Skin epidermis (tissue), 12 donors: ENCODE data around the gene STXBP5L.
A peak's percentile ranks its signal among the peaks of the same experiment; 100 is the strongest.
"Not testable (repeated sequence)": the region's sequence is repeated elsewhere in the genome, so short reads cannot be mapped to it uniquely, and the experiment has no call there.

Experiments
- H3K27ac ChIP-seq, 21 experiments: fragments of 200-600 bp; sonication (generic) in 11 of 21; one replicate each; pipeline ENCODE4 v1.5.0; 2020; ENCODE audit warnings: mild to moderate bottlenecking in 3 of 21, inconsistent platforms in 2 of 21, moderate library complexity in 2 of 21
- H3K4me3 ChIP-seq, 7 experiments: fragments of 200-600 bp; sonication (generic) in 2 of 7; one replicate each; pipeline ENCODE4 v1.5.0; 2020; ENCODE audit warnings: inconsistent platforms in 2 of 7, mild to moderate bottlenecking in 2 of 7, moderate library complexity in 1 of 7

Gene STXBP5L

DNA sequence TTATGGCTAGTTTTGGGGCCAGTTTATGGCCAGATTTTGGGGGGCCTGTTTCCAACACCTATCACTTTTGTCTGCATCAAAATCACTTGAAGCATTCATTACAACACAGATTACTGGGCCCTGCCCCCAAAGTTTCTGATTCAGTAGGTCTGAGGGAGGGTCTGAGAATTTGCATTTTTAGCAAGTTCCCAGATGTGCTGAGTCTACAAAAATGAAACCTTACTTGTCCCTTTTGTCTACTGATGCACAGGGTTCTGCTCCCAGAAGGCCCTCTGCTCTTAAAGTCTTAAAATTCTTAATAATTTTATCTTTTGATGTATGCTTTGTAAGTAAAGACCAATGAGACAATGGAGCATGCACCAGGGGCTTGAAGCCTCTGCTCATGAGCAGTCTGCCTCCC, 491.8 kb downstream of the STXBP5L start:
- H3K4me3 ChIP-seq = no peak overlapping the region
- H3K27ac ChIP-seq = no peak overlapping the region

GRCh38 chr3:121405631-121406030, 497.6 kb downstream of the STXBP5L start:
- H3K27ac ChIP-seq = no peak overlapping the region
- H3K4me3 ChIP-seq = no peak overlapping the region

DNA sequence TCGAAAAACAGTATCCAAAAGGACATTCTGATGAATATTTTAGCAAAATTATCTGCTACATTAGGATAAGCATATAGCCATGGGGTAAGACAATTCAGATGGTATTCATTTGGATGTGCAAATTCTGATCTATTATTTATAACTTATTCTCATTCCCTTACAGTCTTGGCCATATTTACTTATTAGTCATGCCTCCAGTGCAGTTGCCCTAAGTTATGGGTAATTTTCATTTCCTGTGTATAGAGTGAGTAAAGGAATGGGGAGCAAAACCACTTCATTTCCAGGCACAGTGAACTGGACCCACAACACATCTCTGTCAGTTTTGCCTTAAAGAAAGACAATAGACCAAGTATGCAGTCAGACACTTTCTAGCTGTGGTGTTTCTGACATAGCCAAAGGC, 503.5 kb downstream of the STXBP5L start:
- Histone ChIP-seq H3K27ac (no peak overlapping the region), H3K4me3 (no peak overlapping the region)

DNA sequence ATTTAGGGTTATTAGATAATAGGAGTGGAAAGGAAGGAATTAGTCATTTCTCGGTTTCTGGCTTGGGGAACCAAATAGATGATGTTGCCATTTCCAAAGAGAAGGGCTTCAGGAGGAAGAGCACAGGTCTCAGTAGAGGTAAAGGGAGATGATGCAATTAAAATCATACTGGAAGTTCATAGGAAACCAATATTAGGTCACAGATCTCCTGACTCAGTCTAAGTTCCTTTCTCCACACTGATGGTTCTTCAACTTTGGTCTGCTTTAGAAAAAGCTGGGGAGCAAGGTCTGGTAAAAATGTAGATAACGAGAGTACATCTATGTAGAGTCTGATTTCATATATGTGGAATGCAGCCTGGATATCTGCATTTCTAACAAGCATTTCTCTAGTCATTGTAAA, 506.9 kb downstream of the STXBP5L start:
- no peak overlapping the region for H3K4me3 ChIP-seq
- no peak overlapping the region for H3K27ac ChIP-seq

DNA sequence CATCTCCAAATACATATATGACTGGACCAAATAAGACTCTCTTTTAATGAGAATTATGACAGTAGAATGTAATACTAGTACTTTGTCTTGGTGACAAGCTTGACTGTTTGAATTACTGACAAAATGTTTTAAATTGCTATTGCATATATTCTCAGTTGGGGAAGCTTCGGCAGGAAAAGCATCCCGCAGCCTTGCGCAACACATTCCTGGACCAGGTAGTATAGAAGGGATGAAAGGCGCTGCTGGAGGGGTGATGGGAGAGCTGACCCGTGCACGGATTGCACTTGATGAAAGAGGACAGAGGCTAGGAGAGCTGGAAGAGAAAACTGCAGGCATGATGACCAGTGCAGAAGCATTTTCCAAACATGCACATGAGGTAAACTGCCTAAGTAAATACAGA, 510.2 kb downstream of the STXBP5L start:
- no peak overlapping the region for H3K4me3 ChIP-seq
- no peak overlapping the region for H3K27ac ChIP-seq

GRCh38 chr3:121424549-121424948, 516.5 kb downstream of the STXBP5L start:
- no peak overlapping the region for H3K4me3 ChIP-seq

DNA sequence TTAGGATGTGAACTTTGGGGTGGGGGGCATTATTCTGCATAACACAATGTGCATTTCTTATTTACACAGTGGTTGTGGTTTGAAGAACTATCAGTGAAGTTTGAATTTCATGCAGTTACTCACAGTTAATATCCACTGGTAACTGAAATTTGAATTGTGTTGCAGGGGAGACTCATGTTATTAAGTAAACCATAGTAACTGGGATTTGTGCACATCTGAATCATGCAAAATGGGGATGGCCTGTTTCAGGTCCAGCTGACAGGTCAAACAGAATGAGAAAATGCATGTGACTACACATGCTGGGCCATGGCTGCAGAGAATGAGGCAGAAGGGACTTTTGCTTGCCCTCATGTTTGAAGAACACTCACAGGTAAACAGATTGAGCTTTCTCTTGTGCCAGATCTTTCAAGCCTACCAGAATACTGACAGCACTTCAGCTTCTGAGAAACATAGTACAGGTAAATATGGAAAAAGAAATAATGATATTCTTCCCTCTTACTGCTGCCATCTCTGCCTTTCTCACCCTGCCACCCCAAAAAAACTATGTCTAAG, 522.7 kb downstream of the STXBP5L start:
- H3K27ac ChIP-seq = no peak overlapping the region

More at GRCh38 chr3:121424549-121424948, 516.5 kb downstream of the STXBP5L start:
- H3K27ac ChIP-seq = no peak overlapping the region

GRCh38 chr3:121431726-121432517, 523.9 kb downstream of the STXBP5L start:
- H3K27ac ChIP-seq = peak overlapping the region in 6 of 21 experiments; percentile 1 to 61 (median 21)
- H3K4me3 ChIP-seq = peak overlapping the region in 3 of 7 experiments; percentile 7 to 19 (median 10)

More for the DNA sequence above, 522.7 kb downstream of the STXBP5L start:
- H3K4me3 ChIP-seq = no peak overlapping the region

DNA sequence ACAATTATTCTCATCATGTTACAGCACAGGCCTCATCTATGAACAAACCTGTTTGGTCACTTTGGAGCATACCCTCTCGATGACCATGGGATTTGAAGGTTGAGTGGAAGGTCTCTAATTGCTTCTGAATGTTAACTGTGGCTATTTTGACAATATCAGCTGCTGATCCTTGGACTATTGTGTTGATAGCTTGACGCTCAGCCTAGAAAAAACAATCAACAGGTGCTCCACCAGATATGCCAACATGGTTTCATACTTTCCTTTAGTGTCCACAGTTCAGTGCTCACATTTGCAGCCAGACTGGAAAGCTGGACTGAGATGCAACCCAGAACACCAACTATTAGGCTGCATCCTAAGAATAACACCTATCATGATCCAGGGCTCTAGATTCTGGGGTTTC, 528.1 kb downstream of the STXBP5L start:
- Histone ChIP-seq H3K27ac (no peak overlapping the region), H3K4me3 (no peak overlapping the region)

- Histone ChIP-seq H3K4me3 (no peak overlapping the region), H3K27ac (no peak overlapping the region)
Measured at GRCh38 chr3:121436641-121437040, 528.6 kb downstream of the STXBP5L start.

DNA sequence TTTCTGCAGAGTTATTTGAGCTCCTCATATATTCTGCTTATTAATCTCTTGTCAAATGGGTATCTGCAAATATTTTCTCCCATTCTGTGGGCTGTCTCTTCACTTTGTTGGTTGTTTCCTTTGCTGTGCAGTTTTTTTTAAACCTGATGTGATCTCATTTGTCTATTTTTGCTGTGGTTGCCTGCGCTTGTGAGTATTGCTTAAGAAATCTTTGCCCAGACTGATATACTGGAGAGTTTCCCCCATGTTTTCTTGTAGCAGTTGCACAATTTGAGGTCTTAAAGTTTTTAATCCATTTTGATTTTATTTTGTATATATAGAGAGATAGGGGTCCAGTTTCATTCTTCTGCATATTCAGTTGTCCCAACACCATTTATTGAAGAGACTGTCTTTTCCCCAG, 535.5 kb downstream of the STXBP5L start:
- no peak overlapping the region for H3K4me3 ChIP-seq
- H3K27ac ChIP-seq = no peak overlapping the region

- not testable (repeated sequence) for H3K4me3 ChIP-seq, H3K27ac ChIP-seq
Measured at GRCh38 chr3:121451752-121452151, 543.7 kb downstream of the STXBP5L start.

DNA sequence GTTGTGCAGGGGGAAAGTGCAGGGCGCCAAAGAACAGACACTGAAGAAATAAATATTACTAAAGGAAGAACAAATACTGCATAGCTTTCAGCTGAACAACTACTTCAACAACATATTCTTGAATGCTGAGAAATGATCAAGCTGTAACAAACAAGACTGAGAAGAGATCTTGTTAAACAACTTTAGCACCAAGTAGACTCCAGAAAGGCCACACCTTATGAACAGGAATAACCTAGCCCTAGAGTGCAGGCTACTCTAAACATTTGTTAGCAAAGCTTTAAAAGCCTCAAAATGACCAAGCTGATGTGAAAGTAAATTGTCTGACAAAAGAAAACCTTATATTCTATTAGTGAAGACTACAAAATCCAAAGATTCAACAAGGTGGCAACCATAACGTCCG, 554.6 kb downstream of the STXBP5L start:
- Histone ChIP-seq H3K4me3 (no peak overlapping the region), H3K27ac (no peak overlapping the region)

DNA sequence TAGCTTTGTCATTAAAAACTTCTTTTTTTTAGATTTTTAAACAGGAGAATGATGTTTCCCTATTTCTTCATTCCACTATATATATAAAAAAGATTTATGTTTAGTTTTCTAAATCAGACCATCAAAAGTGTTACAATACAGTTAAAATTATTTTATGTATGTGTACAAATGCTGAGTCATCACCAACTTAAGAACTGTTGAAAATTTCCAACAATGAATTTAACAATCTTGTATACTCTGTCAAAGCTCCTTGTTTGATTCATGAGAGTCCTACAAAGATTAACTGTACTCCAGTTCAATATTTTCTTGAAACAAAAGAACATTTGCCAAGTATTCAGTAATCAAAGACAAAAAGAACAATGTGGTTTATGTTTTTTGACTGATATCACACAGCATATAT, 555.7 kb downstream of the STXBP5L start:
- Histone ChIP-seq H3K27ac (no peak overlapping the region), H3K4me3 (no peak overlapping the region)

DNA sequence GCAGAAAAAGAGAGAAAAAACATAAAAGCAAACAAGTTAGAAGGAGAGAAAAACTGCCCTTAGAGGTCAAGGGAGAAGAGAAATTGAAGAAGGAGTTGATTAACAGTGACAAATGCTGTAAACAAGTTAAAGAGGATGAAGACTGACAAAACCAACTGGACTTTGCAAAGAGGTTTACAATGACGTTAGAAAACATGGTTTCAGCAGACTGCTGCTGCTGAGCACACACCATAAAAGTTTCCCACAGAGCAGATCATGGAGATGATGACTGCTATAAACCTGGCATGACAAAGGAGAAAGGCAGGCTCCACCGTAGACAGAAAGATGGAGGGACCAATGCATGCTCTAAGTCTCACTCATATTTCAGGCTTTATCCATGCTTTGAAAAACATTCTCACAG, 559.1 kb downstream of the STXBP5L start:
- H3K4me3 ChIP-seq = no peak overlapping the region
- H3K27ac ChIP-seq = no peak overlapping the region

- Histone ChIP-seq H3K4me3 (no peak overlapping the region), H3K27ac (no peak overlapping the region)
Measured at GRCh38 chr3:121473001-121473400, 565.0 kb downstream of the STXBP5L start.
